HepG2 (cell line): Measurements from ENCODE around the gene FAM222B. TPM values are rescaled to one million over a fixed set of nuclear protein-coding genes. Genes with fewer than 3 reads are reported as not detected.

Experiments
- ARHGAP35 ChIP-seq: sonication (generic); formaldehyde crosslinking; IDR thresholded peaks from 2 replicates; pipeline ENCODE4 v1.9.0; 2022; ENCODE audit warnings: mild to moderate bottlenecking, inconsistent platforms, moderate library complexity, missing genetic modification reagents, borderline replicate concordance
- ATF7-NPFF ChIP-seq: sonication (generic); formaldehyde crosslinking; IDR thresholded peaks from 2 replicates; pipeline ENCODE4 v1.8.1; 2023; ENCODE audit warnings: mild to moderate bottlenecking, low read depth, missing genetic modification reagents, moderate library complexity
- BCL3 ChIP-seq: sonication (generic); formaldehyde crosslinking; IDR thresholded peaks from 2 replicates; pipeline ENCODE4 v1.5.1; 2020; ENCODE audit warnings: mild to moderate bottlenecking, missing genetic modification reagents, moderate library complexity
- ETV5 ChIP-seq: IDR thresholded peaks from 2 replicates; pipeline ENCODE4 v1.6.1; 2018; ENCODE audit warnings: missing biosample characterization, missing genetic modification reagents, inconsistent platforms, borderline replicate concordance
- FOXO1 ChIP-seq: sonication (generic); formaldehyde crosslinking; IDR thresholded peaks from 2 replicates; pipeline ENCODE4 v1.4.0; 2020; ENCODE audit warnings: missing genetic modification reagents
- GATA4 ChIP-seq: sonication (generic); IDR thresholded peaks from 2 replicates; pipeline ENCODE4 v1.6.1; 2016; ENCODE audit warnings: antibody characterized with exemption, low read depth, borderline replicate concordance
- HDAC1 ChIP-seq: sonication (generic); formaldehyde crosslinking; IDR thresholded peaks from 2 replicates; pipeline ENCODE4 v1.5.1; 2020; ENCODE audit warnings: mild to moderate bottlenecking, missing genetic modification reagents
- JUND ChIP-seq: sonication (generic); formaldehyde crosslinking; IDR thresholded peaks from 2 replicates; pipeline ENCODE4 v1.8.0; 2022; ENCODE audit warnings: mild to moderate bottlenecking, missing genetic modification reagents
- MXD1 ChIP-seq: sonication (generic); formaldehyde crosslinking; IDR thresholded peaks from 2 replicates; pipeline ENCODE4 v1.4.0; 2020; ENCODE audit warnings: mild to moderate bottlenecking, missing genetic modification reagents
- NAIF1 ChIP-seq: sonication (generic); formaldehyde crosslinking; IDR thresholded peaks from 2 replicates; pipeline ENCODE4 v1.5.0; 2020; ENCODE audit warnings: mild to moderate bottlenecking, missing genetic modification reagents, borderline replicate concordance
- PAWR ChIP-seq: sonication (generic); formaldehyde crosslinking; IDR thresholded peaks from 2 replicates; pipeline ENCODE4 v1.4.0; 2020; ENCODE audit warnings: missing genetic modification reagents, mild to moderate bottlenecking, borderline replicate concordance
- RAD21 ChIP-seq: fragments of 450-650 bp; formaldehyde crosslinking; IDR thresholded peaks from 2 replicates; pipeline ENCODE4 v1.5.0; 2020; ENCODE audit warnings: mild to moderate bottlenecking
- SP1 ChIP-seq, 2 experiments: fragments of 450-650 bp in 1 of 2; sonication (generic) in 1 of 2; formaldehyde crosslinking in 1 of 2; IDR thresholded peaks; 2 replicates each; pipeline versions ENCODE4 v1.4.0 to v1.6.1; 2016 to 2020; ENCODE audit warnings: missing genetic modification reagents in 1 of 2
- TAF1 ChIP-seq: sonication (generic); formaldehyde crosslinking; IDR thresholded peaks from 2 replicates; pipeline ENCODE4 v1.4.0; 2020; ENCODE audit warnings: missing genetic modification reagents
- TEAD3 ChIP-seq: optimal IDR thresholded peaks from 2 replicates; pipeline ENCODE3; 2016; ENCODE audit warnings: borderline replicate concordance
- THAP11 ChIP-seq: IDR thresholded peaks from 2 replicates; pipeline ENCODE4 v1.6.1; 2016; ENCODE audit warnings: missing biosample characterization, missing genetic modification reagents
- THYN1 ChIP-seq: sonication (generic); formaldehyde crosslinking; IDR thresholded peaks from 2 replicates; pipeline ENCODE4 v1.8.1; 2023; ENCODE audit warnings: low read depth, mild to moderate bottlenecking, moderate library complexity, missing genetic modification reagents, borderline replicate concordance
- TRIM24 ChIP-seq: sonication (generic); formaldehyde crosslinking; IDR thresholded peaks from 2 replicates; pipeline ENCODE4 v1.8.0; 2022; ENCODE audit warnings: mild to moderate bottlenecking, missing genetic modification reagents
- ZBTB7B ChIP-seq: sonication (generic); formaldehyde crosslinking; IDR thresholded peaks from 2 replicates; pipeline ENCODE4 v1.4.0; 2020; ENCODE audit warnings: missing genetic modification reagents
- ZNF138 ChIP-seq: sonication (generic); formaldehyde crosslinking; IDR thresholded peaks from 2 replicates; pipeline ENCODE4 v1.5.0; 2020; ENCODE audit warnings: mild to moderate bottlenecking, low read depth, missing genetic modification reagents
- ZNF256 ChIP-seq: sonication (generic); formaldehyde crosslinking; conservative IDR thresholded peaks from 2 replicates; pipeline ENCODE4 v1.4.0; 2020; ENCODE audit warnings: missing genetic modification reagents
- ZNF263 ChIP-seq: sonication (generic); formaldehyde crosslinking; IDR thresholded peaks from 2 replicates; pipeline ENCODE4 v1.4.0; 2020; ENCODE audit warnings: missing genetic modification reagents
- ZNF30 ChIP-seq: sonication (generic); formaldehyde crosslinking; IDR thresholded peaks from 2 replicates; pipeline ENCODE4 v1.5.0; 2020; ENCODE audit warnings: mild to moderate bottlenecking, missing genetic modification reagents
- ZNF331 ChIP-seq: sonication (generic); formaldehyde crosslinking; IDR thresholded peaks from 2 replicates; pipeline ENCODE4 v1.4.0; 2020; ENCODE audit warnings: missing genetic modification reagents
- ZNF367 ChIP-seq: sonication (generic); formaldehyde crosslinking; IDR thresholded peaks from 2 replicates; pipeline ENCODE4 v1.4.0; 2020; ENCODE audit warnings: missing genetic modification reagents, borderline replicate concordance
- ZNF550 ChIP-seq: sonication (generic); formaldehyde crosslinking; IDR thresholded peaks from 2 replicates; pipeline ENCODE4 v1.4.0; 2020; ENCODE audit warnings: mild to moderate bottlenecking, missing genetic modification reagents, borderline replicate concordance
- ZNF567 ChIP-seq: sonication (generic); formaldehyde crosslinking; IDR thresholded peaks from 2 replicates; pipeline ENCODE4 v1.8.1; 2023; ENCODE audit warnings: mild to moderate bottlenecking, missing genetic modification reagents, borderline replicate concordance
- ZNF615 ChIP-seq: sonication (generic); formaldehyde crosslinking; IDR thresholded peaks from 2 replicates; pipeline ENCODE4 v1.5.0; 2020; ENCODE audit warnings: mild to moderate bottlenecking, missing genetic modification reagents, borderline replicate concordance
- ZNF670 ChIP-seq: sonication (generic); formaldehyde crosslinking; IDR thresholded peaks from 2 replicates; pipeline ENCODE4 v1.8.0; 2022; ENCODE audit warnings: mild to moderate bottlenecking, missing genetic modification reagents, borderline replicate concordance
- ZSCAN25 ChIP-seq: sonication (generic); formaldehyde crosslinking; IDR thresholded peaks from 2 replicates; pipeline ENCODE4 v1.8.0; 2022; ENCODE audit warnings: mild to moderate bottlenecking, missing genetic modification reagents
- polyA plus RNA-seq, 8 experiments: library from polyadenylated mRNA; depleted of rRNA in 3 of 8; stranded (reverse) in 7 of 8; unstranded in 1 of 8; fragments of >200 nt; fragmentation: Illumina TruSeq in 4 of 8; extraction: Trizol in 4 of 8; gene quantifications; 2 replicates each; pipeline versions ENCODE4 v1.2.1 to v1.2.3, GENCODE V29; 2011 to 2016; ENCODE audit warnings: low read depth in 4 of 8, missing spikeins in 1 of 8, mixed read lengths in 1 of 8; ENCODE audit not compliant: insufficient read depth in 1 of 8
- total RNA-seq, 5 experiments: library from RNA; depleted of rRNA; stranded (reverse); fragments of >200 nt; fragmentation: Illumina TruSeq; extraction: Trizol; gene quantifications; 2 replicates each; pipeline ENCODE4 v1.2.3, GENCODE V29; 2016; ENCODE audit warnings: low read depth in 1 of 5

The FAM222B gene
- total and polyA plus RNA-seq, 2 of the 13 experiments (the other 11 are each of a cell fraction or from before 2014, with no cell fraction given): 3.5 to 7.3 TPM

- TF ChIP-seq NAIF1 (CRISPR knock-in tag): no peak
- TF ChIP-seq ZNF256 (CRISPR knock-in tag): 0 out of 2 replicates have a peak, but pooled peaks have one; percentile 17
- 0 out of 2 replicates have a peak, but pooled peaks have one; percentile 40 for TF ChIP-seq ZNF550 (CRISPR knock-in tag)
- peak; percentile 27; the same call in 1 of the 2 replicates for TF ChIP-seq HDAC1
- TF ChIP-seq ZNF367 (CRISPR knock-in tag): 0 out of 2 replicates have a peak, but pooled peaks have one; percentile 31
- no peak for TF ChIP-seq TRIM24 (CRISPR knock-in tag)
- peak; percentile 50; the same call in 1 of the 2 replicates for TF ChIP-seq GATA4
- TF ChIP-seq ZNF30 (CRISPR knock-in tag): no peak
- peak; percentile 20; the same call in 1 of the 2 replicates for TF ChIP-seq ETV5
- peak; percentile 93 for TF ChIP-seq TAF1 (CRISPR knock-in tag)
- peak; percentile 40; the same call in 1 of the 2 replicates for TF ChIP-seq ZSCAN25 (CRISPR knock-in tag)
- 0 out of 2 replicates have a peak, but pooled peaks have one; percentile 40 for TF ChIP-seq ZNF331
- peak; percentile 32; the same call in 1 of the 2 replicates for TF ChIP-seq ARHGAP35 (CRISPR knock-in tag)
- peak; percentile 81 for TF ChIP-seq TEAD3 (CRISPR knock-in tag)
- 0 out of 2 replicates have a peak, but pooled peaks have one; percentile 2 for TF ChIP-seq ZNF138 (CRISPR knock-in tag)
- TF ChIP-seq RAD21 (CRISPR knock-in tag): peak; percentile 74; the same call in 1 of the 2 replicates
- TF ChIP-seq ATF7-NPFF: peak; percentile 14; the same call in 1 of the 2 replicates
- peak; percentile 76; the same call in 1 of the 2 replicates for TF ChIP-seq BCL3 (CRISPR knock-in tag)
- peak; percentile 45 for TF ChIP-seq ZNF263 (CRISPR knock-in tag)
- no peak for TF ChIP-seq THYN1 (CRISPR knock-in tag)
- TF ChIP-seq MXD1 (CRISPR knock-in tag): 0 out of 2 replicates have a peak, but pooled peaks have one; percentile 69
- TF ChIP-seq PAWR: no peak
- TF ChIP-seq ZBTB7B (CRISPR knock-in tag): peak; percentile 71; the same call in 1 of the 2 replicates
- TF ChIP-seq JUND (CRISPR knock-in tag): no peak
- TF ChIP-seq ZNF615 (CRISPR knock-in tag): no peak
- peak; percentile 43; the same call in 1 of the 2 replicates for TF ChIP-seq ZNF670
- TF ChIP-seq SP1 (IDR thresholded peaks at IDR 0.05): no peak
- TF ChIP-seq SP1 (CRISPR knock-in tag; IDR thresholded peaks at IDR 0.05): peak; percentile 83
- no peak for TF ChIP-seq ZNF567
- TF ChIP-seq THAP11 (CRISPR knock-in tag): peak; percentile 74
- TF ChIP-seq FOXO1 (CRISPR knock-in tag): peak; percentile 38; the same call in 1 of the 2 replicates
Observed at GRCh38 chr17:28710861-28711722, 131.5 kb downstream of the FAM222B start (continued).
